ENCODE measurements around the gene RIPOR2. TPM values are rescaled to one million over a fixed set of nuclear protein-coding genes. Genes with fewer than 3 reads are reported as not detected.

Gene RIPOR2
- total RNA-seq, 1 experiment from 2014 or later: 0.47 TPM

DNA sequence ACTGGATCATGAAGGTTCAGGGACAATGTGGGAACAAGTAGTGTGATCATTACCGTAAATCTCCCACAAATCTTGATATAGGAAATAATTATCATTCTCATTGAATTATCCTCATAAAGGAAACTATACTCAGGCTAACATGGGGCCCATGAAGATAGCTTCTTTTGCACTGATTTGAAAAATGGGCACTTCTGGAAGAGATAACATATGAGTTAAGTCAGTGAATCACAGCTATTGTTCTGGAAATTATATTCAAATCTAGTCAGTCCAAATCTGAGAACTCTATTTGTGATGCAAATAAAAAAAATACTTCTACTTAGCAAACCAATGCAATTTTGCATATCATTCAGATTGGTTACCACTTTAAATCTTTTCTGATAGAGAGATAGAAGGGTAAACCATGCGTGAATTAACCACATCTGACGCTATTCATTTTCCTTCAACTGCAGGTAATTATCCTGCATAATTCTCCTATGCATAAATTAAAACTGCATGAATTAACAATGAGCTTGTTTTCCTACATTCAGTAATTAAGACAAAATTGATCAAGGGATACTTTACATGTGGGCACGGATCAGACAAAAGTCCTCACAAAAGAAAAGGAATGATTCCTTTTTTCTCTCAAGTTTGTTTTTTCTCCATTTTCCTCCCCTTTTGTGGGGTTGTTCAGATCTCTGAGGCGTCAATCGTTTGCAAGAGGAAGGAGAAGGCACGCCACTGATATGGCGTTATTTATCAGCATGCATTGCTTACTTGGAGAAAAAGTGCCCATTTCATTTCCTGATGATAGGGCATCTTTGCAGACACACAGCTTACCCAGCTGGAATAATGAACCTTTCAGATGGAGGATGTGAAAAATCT lies 36.4 kb downstream of the RIPOR2 start:
- peaks cover 22% of the 10 kb centered on the region for H3K27me3 Mint-ChIP-seq (ENCODE audit: unreplicated experiment)
- no peak overlapping the region for H3K4me3 Mint-ChIP-seq (ENCODE audit: low read depth, unreplicated experiment)
- H3K9me3 Mint-ChIP-seq (ENCODE audit: low read depth, unreplicated experiment): peaks cover 8% of the 10 kb centered on the region
- TF ChIP-seq, protein P1, sequence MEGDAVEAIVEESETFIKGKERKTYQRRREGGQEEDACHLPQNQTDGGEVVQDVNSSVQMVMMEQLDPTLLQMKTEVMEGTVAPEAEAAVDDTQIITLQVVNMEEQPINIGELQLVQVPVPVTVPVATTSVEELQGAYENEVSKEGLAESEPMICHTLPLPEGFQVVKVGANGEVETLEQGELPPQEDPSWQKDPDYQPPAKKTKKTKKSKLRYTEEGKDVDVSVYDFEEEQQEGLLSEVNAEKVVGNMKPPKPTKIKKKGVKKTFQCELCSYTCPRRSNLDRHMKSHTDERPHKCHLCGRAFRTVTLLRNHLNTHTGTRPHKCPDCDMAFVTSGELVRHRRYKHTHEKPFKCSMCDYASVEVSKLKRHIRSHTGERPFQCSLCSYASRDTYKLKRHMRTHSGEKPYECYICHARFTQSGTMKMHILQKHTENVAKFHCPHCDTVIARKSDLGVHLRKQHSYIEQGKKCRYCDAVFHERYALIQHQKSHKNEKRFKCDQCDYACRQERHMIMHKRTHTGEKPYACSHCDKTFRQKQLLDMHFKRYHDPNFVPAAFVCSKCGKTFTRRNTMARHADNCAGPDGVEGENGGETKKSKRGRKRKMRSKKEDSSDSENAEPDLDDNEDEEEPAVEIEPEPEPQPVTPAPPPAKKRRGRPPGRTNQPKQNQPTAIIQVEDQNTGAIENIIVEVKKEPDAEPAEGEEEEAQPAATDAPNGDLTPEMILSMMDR (IDR thresholded peaks at IDR 0.05; ENCODE audit: unreplicated experiment): no peak
- H3K36me3 Mint-ChIP-seq (ENCODE audit: insufficient read depth, unreplicated experiment): no peaks in the 10 kb centered on the region
- intact Hi-C loops (cut with micrococcal nuclease; ENCODE audit: unreplicated experiment): no loop called here
- CTCF ChIA-PET: interaction anchor here (1.0 kb wide), 1 partner anchor 11 kb away, joined by 4 read pairs; no protein-coding TSS in a partner anchor
- peaks cover 6% of the 10 kb centered on the region for H3K4me1 Mint-ChIP-seq (ENCODE audit: low read depth, unreplicated experiment)
- no TSS peak for BruUV-seq (replicated peaks)
- no peak for DNase-seq
- H3K27ac Mint-ChIP-seq (ENCODE audit: unreplicated experiment): no peak overlapping the region

DNA sequence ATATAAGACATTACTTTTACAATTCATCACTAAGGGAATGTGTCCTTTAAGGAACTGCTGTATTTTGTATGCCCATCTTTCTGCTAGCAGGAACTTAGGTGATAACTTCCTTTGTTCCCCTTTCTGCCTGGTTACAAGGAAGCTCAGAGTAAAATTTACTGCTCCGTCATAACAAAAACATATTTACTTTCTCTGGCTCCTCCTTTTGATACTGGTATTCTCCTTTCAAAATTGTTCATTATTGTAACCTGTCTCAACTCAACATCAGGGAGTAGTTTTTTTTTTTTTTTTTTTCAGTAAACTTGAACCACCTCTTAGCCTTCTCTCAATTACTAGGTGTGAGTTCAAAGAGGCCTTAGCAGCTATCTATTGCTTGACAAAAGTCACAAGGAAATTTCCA lies 37.1 kb downstream of the RIPOR2 start:
- H3K9me3 Mint-ChIP-seq (ENCODE audit: low read depth, unreplicated experiment): peaks cover 8% of the 10 kb centered on the region
- no peak overlapping the region for H3K4me3 Mint-ChIP-seq (ENCODE audit: low read depth, unreplicated experiment)
- no peak for DNase-seq
- TF ChIP-seq, protein P1 (IDR thresholded peaks at IDR 0.05; ENCODE audit: unreplicated experiment): no peak
- no peaks in the 10 kb centered on the region for H3K36me3 Mint-ChIP-seq (ENCODE audit: insufficient read depth, unreplicated experiment)
- CTCF ChIA-PET: interaction anchor here (0.7 kb wide), 1 partner anchor 273 kb away, joined by 4 read pairs; no protein-coding TSS in a partner anchor
- H3K4me1 Mint-ChIP-seq (ENCODE audit: low read depth, unreplicated experiment): peaks cover 6% of the 10 kb centered on the region
- peaks cover 26% of the 10 kb centered on the region for H3K27me3 Mint-ChIP-seq (ENCODE audit: unreplicated experiment)
- no TSS peak for BruUV-seq (replicated peaks)
- H3K27ac Mint-ChIP-seq (ENCODE audit: unreplicated experiment): no peak overlapping the region
- intact Hi-C loops (cut with micrococcal nuclease; ENCODE audit: unreplicated experiment): no loop called here

DNA sequence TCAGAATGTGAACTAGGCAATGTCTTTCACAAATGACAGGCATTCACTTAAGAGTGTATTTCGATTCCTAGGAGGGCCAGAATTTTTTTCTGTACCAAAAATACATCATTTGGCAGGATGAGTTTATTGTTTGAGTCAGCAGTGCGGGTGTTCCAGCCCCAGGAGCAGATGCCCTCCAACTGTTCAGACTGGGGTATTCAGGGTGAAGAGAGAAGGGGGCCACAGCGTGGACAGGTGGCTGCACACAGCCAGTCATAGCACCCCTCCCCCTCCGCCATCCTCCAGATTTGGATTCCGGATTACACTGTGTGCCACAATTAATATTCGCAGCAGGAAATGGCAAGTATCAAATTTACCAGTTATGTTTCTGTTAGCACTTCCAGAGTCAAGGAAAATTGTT lies 38.6 kb downstream of the RIPOR2 start:
- CTCF ChIA-PET: no interaction called here
- intact Hi-C loops (cut with micrococcal nuclease; ENCODE audit: unreplicated experiment): no loop called here
- TF ChIP-seq, protein P1 (IDR thresholded peaks at IDR 0.05; ENCODE audit: unreplicated experiment): no peak
- BruUV-seq (replicated peaks): no TSS peak
- no peaks in the 10 kb centered on the region for H3K36me3 Mint-ChIP-seq (ENCODE audit: insufficient read depth, unreplicated experiment)
- DNase-seq: no peak
- no peak overlapping the region for H3K27ac Mint-ChIP-seq (ENCODE audit: unreplicated experiment)
- no peak overlapping the region for H3K4me3 Mint-ChIP-seq (ENCODE audit: low read depth, unreplicated experiment)
- H3K27me3 Mint-ChIP-seq (ENCODE audit: unreplicated experiment): peaks cover 23% of the 10 kb centered on the region
- no peaks in the 10 kb centered on the region for H3K9me3 Mint-ChIP-seq (ENCODE audit: low read depth, unreplicated experiment)
- H3K4me1 Mint-ChIP-seq (ENCODE audit: low read depth, unreplicated experiment): no peaks in the 10 kb centered on the region

DNA sequence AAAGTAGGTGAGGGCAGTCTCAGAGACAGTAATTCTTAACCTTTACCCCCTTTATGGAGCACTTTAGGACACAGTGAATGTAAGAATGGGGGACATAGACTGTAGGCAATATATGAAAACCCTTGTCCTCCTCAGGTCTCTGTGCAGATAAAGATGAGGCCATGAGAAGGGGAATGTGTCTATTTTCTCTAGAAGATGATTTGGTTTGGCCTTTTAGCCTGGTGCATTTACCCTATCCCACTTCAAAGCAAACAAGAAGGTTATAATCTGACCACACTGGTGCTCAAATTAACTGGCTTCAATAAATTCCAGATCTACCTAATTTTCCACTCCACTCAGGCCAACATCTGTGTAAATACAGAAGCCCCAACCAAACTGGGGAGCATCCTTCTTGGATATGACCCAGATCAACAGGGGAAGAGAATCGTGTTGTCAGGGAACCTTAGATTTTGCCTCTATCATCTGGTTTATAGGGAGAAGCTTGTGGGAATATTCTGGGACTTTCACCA lies 42.4 kb downstream of the RIPOR2 start:
- Mint-ChIP-seq H3K4me3 (ENCODE audit: low read depth, unreplicated experiment) (no peak overlapping the region), H3K27ac (ENCODE audit: unreplicated experiment) (no peak overlapping the region), H3K4me1 (ENCODE audit: low read depth, unreplicated experiment) (no peaks in the 10 kb centered on the region), H3K27me3 (ENCODE audit: unreplicated experiment) (peaks cover 19% of the 10 kb centered on the region), H3K9me3 (ENCODE audit: low read depth, unreplicated experiment) (no peaks in the 10 kb centered on the region), H3K36me3 (ENCODE audit: insufficient read depth, unreplicated experiment) (no peaks in the 10 kb centered on the region)
- DNase-seq: no peak
- BruUV-seq (replicated peaks): no TSS peak
- intact Hi-C loops (cut with micrococcal nuclease; ENCODE audit: unreplicated experiment): no loop called here
- TF ChIP-seq, protein P1 (IDR thresholded peaks at IDR 0.05; ENCODE audit: unreplicated experiment): no peak
- CTCF ChIA-PET: no interaction called here
